GM21423 (cell line): ENCODE results near the gene ADORA3.
A peak's percentile ranks its signal among the peaks of the same experiment; 100 is the strongest.

Source experiments
- ATAC-seq: cut with Tn5 transposase; IDR thresholded peaks from one replicate; pipeline ENCODE4 v1.9.1; 2021; ENCODE audit warnings: mild to moderate bottlenecking, moderate library complexity; ENCODE audit not compliant: unreplicated experiment

Gene ADORA3

DNA sequence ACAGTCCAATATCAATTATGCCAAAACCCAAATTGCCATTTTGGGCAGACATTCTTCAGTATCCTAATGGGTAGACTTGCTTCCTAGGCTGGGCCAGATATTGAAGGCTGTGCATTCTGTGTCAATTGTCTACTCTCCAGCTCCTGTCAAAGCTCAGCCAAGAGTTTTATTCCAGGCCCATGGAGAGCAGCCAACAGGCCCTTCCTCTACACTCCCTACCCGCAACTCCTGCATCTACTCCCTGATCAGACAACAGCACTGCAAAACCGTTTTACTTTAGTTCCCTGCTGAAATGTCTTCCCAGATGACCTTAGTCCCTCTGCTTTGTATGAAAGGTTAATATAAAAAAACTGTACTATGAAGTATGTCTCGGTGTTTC is 6.6 kb upstream of the ADORA3 start:
- ATAC-seq, result no peak

- ATAC-seq, result peak; percentile 62
Observed at GRCh38 chr1:111507411-111508201, 4.2 kb upstream of the ADORA3 start.

GRCh38 chr1:111506561-111506960 is 3.1 kb upstream of the ADORA3 start:
- ATAC-seq, result no peak

GRCh38 chr1:111505641-111506119 is 2.2 kb upstream of the ADORA3 start:
- peak; percentile 56 for ATAC-seq

- no peak for ATAC-seq
Observed at GRCh38 chr1:111504097-111504496, 664 bp upstream of the ADORA3 start.

DNA sequence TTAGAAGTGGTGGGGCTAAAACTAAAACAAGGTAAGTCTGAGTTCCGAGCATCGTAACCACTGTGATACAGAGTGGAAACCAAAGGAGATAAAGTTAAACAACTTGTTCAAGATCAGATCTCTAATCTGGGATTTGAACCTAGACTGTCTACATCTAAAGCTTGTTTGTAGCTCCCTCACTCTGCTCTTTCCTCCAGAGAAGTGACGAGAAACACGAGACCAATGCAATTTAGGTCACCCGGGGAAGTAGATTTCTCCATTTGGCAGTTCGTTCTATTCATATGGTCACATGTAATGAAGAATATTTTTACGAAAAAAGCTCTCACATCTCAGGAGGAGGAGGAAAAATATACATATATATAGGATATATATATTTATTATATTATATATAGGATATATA is 1.8 kb downstream of the ADORA3 start:
- no peak for ATAC-seq

GRCh38 chr1:111499026-111499785 is 4.2 kb downstream of the ADORA3 start:
- ATAC-seq, result no peak

GRCh38 chr1:111497592-111497991 is 5.8 kb downstream of the ADORA3 start:
- no peak for ATAC-seq

DNA sequence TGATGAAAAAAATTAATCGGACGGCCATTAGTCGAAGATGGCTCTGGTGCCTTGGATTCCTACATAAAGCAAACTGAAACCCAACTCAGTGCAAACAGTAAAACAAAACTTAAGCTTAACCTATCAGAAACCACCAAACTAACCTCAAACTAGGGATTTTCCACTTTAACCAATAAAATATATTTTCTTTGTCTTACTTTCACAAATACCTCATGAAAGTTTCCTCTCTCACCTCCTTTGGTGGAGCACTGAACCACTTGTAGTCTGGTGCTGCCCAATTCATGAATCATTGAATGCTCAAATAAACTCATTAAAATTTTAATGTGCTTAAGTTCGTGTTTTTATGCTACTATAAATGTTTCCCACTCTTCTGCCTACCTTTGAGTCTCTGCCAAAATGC is 7.0 kb downstream of the ADORA3 start:
- no peak for ATAC-seq

DNA sequence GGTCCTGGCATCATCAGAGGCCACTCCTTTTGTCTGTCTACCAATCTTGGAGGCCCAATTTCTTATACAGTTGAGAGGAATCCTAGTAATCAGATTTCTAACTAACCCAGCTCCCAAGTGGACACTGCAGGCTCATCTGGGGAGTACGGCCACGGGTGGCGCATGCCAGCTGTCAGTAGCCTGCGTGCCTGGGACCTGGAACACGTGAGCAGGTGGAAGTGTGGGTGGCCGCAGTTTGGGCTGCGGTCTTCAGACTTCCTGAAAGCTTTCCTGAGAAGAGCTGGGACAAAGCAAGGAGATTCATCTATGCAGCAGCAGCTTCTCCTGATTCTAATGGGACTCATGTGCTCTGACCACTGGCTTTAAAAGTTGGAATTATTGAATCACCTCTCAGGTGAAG is 12.4 kb downstream of the ADORA3 start:
- no peak for ATAC-seq

DNA sequence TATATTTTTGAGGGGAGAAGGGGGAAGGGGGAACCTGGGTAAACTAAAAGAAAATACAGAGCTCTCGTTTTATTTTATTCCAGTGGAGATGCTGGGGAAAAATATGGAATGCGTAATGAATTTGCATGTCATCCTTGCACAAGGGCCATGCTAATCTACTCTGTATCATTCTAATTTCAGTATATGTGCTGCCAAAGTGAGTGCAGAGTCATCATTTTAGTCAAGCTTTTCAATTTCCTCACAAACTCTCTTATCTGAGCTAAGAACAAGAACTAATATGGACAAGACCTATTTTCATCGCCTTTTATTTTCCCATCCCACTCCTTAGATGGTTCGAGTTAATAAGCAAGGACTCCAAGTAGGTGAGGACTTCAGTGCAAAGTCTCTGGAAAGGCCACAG is 13.2 kb downstream of the ADORA3 start:
- ATAC-seq, result no peak

DNA sequence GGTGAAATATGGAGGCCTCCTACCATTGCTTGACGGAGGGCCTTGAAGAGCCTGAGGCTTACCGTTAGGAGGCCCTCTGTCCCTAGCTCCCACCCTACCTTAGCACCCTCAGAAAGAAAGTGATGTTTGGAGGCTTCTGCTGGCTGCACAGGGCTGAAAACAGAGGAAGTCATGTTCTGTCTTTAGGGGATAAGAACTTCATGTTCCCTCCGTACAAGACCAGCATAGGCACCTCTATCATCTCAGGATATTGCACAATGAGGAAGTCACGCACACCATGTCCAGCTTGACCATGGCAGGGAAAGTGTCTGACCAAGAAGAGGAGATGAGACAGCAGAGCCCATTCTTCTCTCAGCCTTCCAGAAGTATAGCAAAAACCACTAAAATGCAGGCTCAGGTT is 13.8 kb downstream of the ADORA3 start:
- no peak for ATAC-seq

- ATAC-seq, result no peak
Observed at GRCh38 chr1:111488669-111489068, 14.8 kb downstream of the ADORA3 start.

- no peak for ATAC-seq
Observed at GRCh38 chr1:111487133-111487532, 16.3 kb downstream of the ADORA3 start.

- ATAC-seq, result no peak
Observed at GRCh38 chr1:111486431-111486830, 17.0 kb downstream of the ADORA3 start.

GRCh38 chr1:111484391-111485026 is 18.9 kb downstream of the ADORA3 start:
- no peak for ATAC-seq

DNA sequence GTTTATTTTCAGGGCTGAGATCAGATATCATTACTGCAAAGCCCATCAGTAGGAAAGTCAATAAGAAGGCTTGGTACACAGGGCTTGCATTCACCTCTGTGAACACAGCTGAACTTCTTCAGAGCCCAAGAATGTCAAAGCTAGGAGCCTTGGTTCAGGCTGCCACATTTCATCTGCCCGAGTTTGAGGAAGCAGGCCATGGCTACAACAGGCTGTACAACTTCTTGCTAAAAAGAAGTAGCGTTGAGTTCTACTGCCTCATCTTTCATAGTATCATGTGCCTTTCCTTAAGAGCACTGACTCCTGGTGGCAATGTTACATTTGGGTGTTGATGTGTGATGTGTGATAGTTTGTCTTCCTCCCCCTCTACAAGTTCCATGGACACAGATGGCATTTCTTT is 19.6 kb downstream of the ADORA3 start:
- ATAC-seq, result no peak

GRCh38 chr1:111483166-111483565 is 20.3 kb downstream of the ADORA3 start:
- ATAC-seq, result no peak

- no peak for ATAC-seq
Observed at GRCh38 chr1:111481387-111482221, 21.8 kb downstream of the ADORA3 start.

- no peak for ATAC-seq
Observed at GRCh38 chr1:111480674-111481073, 22.8 kb downstream of the ADORA3 start.

DNA sequence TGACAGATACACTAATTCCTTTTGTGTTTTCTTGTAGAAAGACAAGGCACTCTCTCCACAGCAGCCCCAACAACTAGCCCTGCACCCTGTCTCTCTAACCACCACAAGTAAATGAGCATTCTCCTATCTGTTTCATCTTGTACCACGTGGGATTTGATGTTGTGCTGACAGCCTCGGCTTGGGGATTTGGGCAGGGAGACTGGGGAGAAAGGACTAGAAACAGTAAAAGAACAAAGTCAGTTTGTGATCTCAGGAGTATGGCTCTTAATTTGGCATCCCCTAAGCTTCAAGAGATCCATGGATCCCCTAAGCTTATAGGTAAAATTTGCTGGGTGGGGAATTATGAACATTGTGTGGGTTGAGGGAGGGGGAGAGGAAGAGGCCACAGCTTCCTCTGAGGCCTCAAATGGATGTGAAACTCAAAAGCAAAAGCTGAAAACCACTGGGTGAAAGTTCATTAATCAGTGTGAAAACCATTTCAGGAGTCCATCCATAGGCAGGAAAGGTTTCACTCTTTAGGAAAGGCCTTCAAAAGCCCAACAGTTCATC is 26.6 kb downstream of the ADORA3 start:
- peak; percentile 76 for ATAC-seq
